ENCODE results near the gene TSPAN7. TPM values are rescaled to one million over a fixed set of nuclear protein-coding genes. Genes with fewer than 3 reads are reported as not detected.

TSPAN7 gene
- total and polyA plus RNA-seq, 2 donors (not counting 3 experiments of a cell fraction or from before 2014, with no cell fraction given): 3.2 to 5.2 TPM

GRCh38 chrX:38571058-38571457 is 9.7 kb downstream of the TSPAN7 start:
- ChIA-PET CTCF (no interaction called here), POLR2A (no interaction called here)
- H2AFZ ChIP-seq (ENCODE audit: low read depth, low read length): no peak overlapping the region

More at GRCh38 chrX:38571058-38571457, 9.7 kb downstream of the TSPAN7 start:
- no peaks in the 10 kb centered on the region for H3K4me1 ChIP-seq (ENCODE audit: control insufficient read depth, extremely low read depth, insufficient read depth, low read length)
- dilution Hi-C loops (cut with MboI; ENCODE audit: extremely low pct_ligation_motif_present, low sequenced_read_pairs) (no loop called here), intact Hi-C loops (cut with micrococcal nuclease) (no loop called here)
- no peaks in the 10 kb centered on the region for H3K9me1 ChIP-seq (replicated peaks; ENCODE audit: control insufficient read depth, extremely low read depth, insufficient read depth, low read length)
- H3K4me3 ChIP-seq (replicated peaks in 1 of 3; ENCODE audit: insufficient read depth in 1 of 3, low read depth in 1 of 3, low read length in 3 of 3): no peak overlapping the region
- H4K20me1 ChIP-seq (replicated peaks; ENCODE audit: control insufficient read depth, extremely low read depth, insufficient read depth, low read length): no peaks in the 10 kb centered on the region
- no TSS peak for BruUV-seq (replicated peaks)
- no peak for DNase-seq (ENCODE audit: low read depth, low spot score)
- no peak overlapping the region for H3K4me2 ChIP-seq (ENCODE audit: insufficient read depth, low read length)
- no peaks in the 10 kb centered on the region for H3K36me3 ChIP-seq (ENCODE audit: control insufficient read depth in 2 of 2, extremely low read depth in 1 of 2, insufficient read depth in 2 of 2, low read length in 2 of 2)
- H3K79me2 ChIP-seq (ENCODE audit: control insufficient read depth, insufficient read depth, low read length): no peaks in the 10 kb centered on the region
- no peaks in the 10 kb centered on the region for H3K27me3 ChIP-seq (ENCODE audit: control insufficient read depth in 2 of 2, insufficient read depth in 2 of 2, low read length in 2 of 2)
- H3K9ac ChIP-seq (replicated peaks; ENCODE audit: extremely low read depth, insufficient read depth, low read length): no peak overlapping the region
- no peak overlapping the region for H3K27ac ChIP-seq (ENCODE audit: insufficient read depth, low read depth, low read length)
- H3K9me3 ChIP-seq (replicated peaks; ENCODE audit: control insufficient read depth, insufficient read depth, low read length): no peaks in the 10 kb centered on the region
- FAIRE-seq: no peak
- TF ChIP-seq JUN (IDR thresholded peaks at IDR 0.05; ENCODE audit: borderline replicate concordance, insufficient read depth, insufficient read length, low read depth) (no peak), POLR2AphosphoS5 (IDR thresholded peaks at IDR 0.05; ENCODE audit: insufficient read depth, low read depth, low read length) (no peak), GATA2 (IDR thresholded peaks at IDR 0.05; ENCODE audit: insufficient read depth, insufficient read length, low read depth, low read length) (no peak), MYC (IDR thresholded peaks at IDR 0.05; ENCODE audit: low read depth, low read length) (no peak), POLR2A (IDR thresholded peaks at IDR 0.05; ENCODE audit: low read depth, low read length) (no peak), FOS (IDR thresholded peaks at IDR 0.05; ENCODE audit: borderline replicate concordance, insufficient read depth, low read length) (no peak), EZH2 (IDR thresholded peaks at IDR 0.05; ENCODE audit: borderline replicate concordance, low read depth, low read length, severe bottlenecking) (no peak), MAX (IDR thresholded peaks at IDR 0.05; ENCODE audit: insufficient read depth, insufficient read length) (no peak)
- TF ChIP-seq, protein P1, sequence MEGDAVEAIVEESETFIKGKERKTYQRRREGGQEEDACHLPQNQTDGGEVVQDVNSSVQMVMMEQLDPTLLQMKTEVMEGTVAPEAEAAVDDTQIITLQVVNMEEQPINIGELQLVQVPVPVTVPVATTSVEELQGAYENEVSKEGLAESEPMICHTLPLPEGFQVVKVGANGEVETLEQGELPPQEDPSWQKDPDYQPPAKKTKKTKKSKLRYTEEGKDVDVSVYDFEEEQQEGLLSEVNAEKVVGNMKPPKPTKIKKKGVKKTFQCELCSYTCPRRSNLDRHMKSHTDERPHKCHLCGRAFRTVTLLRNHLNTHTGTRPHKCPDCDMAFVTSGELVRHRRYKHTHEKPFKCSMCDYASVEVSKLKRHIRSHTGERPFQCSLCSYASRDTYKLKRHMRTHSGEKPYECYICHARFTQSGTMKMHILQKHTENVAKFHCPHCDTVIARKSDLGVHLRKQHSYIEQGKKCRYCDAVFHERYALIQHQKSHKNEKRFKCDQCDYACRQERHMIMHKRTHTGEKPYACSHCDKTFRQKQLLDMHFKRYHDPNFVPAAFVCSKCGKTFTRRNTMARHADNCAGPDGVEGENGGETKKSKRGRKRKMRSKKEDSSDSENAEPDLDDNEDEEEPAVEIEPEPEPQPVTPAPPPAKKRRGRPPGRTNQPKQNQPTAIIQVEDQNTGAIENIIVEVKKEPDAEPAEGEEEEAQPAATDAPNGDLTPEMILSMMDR (IDR thresholded peaks at IDR 0.05; ENCODE audit: extremely low read depth in 1 of 2, insufficient read depth in 1 of 2, low read depth in 1 of 2, low read length in 2 of 2): no peak
